ENCODE measurements around the gene CDH6. TPM values are rescaled to one million over a fixed set of nuclear protein-coding genes. Genes with fewer than 3 reads are reported as not detected.

Gene CDH6
- total RNA-seq, 1 donor from 2014 or later: 5.7 TPM

DNA sequence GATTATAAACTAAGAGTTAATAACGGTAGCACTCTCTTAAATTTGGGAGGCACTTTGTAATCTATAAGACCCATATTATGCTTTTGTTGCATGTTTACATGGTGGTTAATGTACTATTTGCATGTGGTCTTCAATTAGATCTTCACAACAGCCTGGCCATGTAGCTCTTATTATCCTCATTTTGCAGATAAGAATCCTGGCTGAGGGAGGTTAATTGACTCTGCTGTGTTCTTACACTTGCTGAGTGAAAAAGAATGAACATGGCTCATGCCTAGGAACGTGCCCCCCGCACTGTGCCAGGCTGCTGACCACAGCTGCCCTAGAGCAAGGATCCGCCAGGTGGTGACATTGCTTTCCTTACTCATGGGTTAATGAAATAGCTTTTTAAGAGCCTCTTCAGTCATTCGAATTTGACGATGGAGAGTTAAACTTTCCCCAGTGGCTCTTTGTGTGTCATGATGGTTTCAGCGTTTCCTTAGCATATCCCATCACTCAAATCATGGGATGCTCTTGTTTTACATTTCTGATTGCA, 97.9 kb downstream of the CDH6 start:
- Histone ChIP-seq H3K27me3 (ENCODE audit: control insufficient read depth in 3 of 3, insufficient read depth in 3 of 3, low read length in 3 of 3) (no peaks in the 10 kb centered on the region), H3K4me1 (ENCODE audit: control insufficient read depth in 3 of 3, insufficient read depth in 3 of 3, low read length in 3 of 3) (no peaks in the 10 kb centered on the region), H3K9ac (ENCODE audit: low read depth in 1 of 3, low read length in 3 of 3) (no peak overlapping the region), H3K27ac (ENCODE audit: low read depth, low read length) (no peak overlapping the region), H3K4me3 (ENCODE audit: low read length in 3 of 3) (no peak overlapping the region), H3K9me3 (ENCODE audit: control insufficient read depth in 3 of 3, low read length in 3 of 3) (no peaks in the 10 kb centered on the region), H3K36me3 (ENCODE audit: control insufficient read depth in 3 of 3, insufficient read depth in 3 of 3, low read length in 3 of 3) (no peaks in the 10 kb centered on the region)

DNA sequence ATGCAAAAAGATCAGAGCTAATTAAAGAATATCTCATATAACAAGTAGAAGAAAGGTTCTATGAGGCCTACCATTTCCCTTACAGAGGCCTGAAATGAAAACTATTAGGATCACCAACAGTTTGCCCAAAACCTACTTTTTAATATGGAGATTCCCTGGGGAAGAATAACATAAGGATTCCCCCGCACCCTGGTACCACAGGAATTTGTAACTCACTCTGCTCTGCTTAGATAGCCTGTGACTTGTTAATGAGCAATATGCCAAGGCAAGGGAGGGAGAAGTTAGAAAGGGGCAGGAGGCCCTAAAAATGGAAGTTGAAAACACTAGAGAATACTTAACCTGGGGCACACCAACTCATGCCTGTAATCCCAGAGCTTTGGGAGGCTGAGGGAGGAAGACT, 107.0 kb downstream of the CDH6 start:
- H3K27ac ChIP-seq (ENCODE audit: low read depth, low read length): no peak overlapping the region
- H3K27me3 ChIP-seq (ENCODE audit: control insufficient read depth in 3 of 3, insufficient read depth in 3 of 3, low read length in 3 of 3): no peaks in the 10 kb centered on the region
- H3K36me3 ChIP-seq (ENCODE audit: control insufficient read depth in 3 of 3, insufficient read depth in 3 of 3, low read length in 3 of 3): no peaks in the 10 kb centered on the region
- no peak overlapping the region for H3K4me3 ChIP-seq (ENCODE audit: low read length in 3 of 3)
- H3K9ac ChIP-seq (ENCODE audit: low read depth in 1 of 3, low read length in 3 of 3): no peak overlapping the region
- H3K9me3 ChIP-seq (ENCODE audit: control insufficient read depth in 3 of 3, low read length in 3 of 3): no peaks in the 10 kb centered on the region
- no peaks in the 10 kb centered on the region for H3K4me1 ChIP-seq (ENCODE audit: control insufficient read depth in 3 of 3, insufficient read depth in 3 of 3, low read length in 3 of 3)

DNA sequence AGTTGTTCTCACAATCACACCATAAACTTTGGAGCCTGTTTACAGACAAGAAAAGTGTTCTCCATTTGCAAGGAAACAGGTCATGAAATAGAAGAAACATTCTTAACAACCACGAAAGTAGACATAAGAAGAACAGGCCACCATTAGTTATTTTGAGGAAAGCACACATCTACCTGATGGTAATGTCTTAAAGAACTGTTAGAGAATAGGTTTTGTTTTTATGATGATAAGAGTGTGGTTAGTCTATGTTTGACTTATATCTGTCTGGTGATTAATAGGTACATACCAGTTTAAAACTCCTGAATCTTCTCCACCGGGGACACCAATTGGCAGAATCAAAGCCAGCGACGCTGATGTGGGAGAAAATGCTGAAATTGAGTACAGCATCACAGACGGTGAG, 108.3 kb downstream of the CDH6 start:
- Histone ChIP-seq H3K9ac (ENCODE audit: low read depth in 1 of 3, low read length in 3 of 3) (no peak overlapping the region), H3K9me3 (ENCODE audit: control insufficient read depth in 3 of 3, low read length in 3 of 3) (no peaks in the 10 kb centered on the region), H3K4me1 (ENCODE audit: control insufficient read depth in 3 of 3, insufficient read depth in 3 of 3, low read length in 3 of 3) (no peaks in the 10 kb centered on the region), H3K27me3 (ENCODE audit: control insufficient read depth in 3 of 3, insufficient read depth in 3 of 3, low read length in 3 of 3) (no peaks in the 10 kb centered on the region), H3K36me3 (ENCODE audit: control insufficient read depth in 3 of 3, insufficient read depth in 3 of 3, low read length in 3 of 3) (no peaks in the 10 kb centered on the region), H3K27ac (ENCODE audit: low read depth, low read length) (no peak overlapping the region), H3K4me3 (ENCODE audit: low read length in 3 of 3) (no peak overlapping the region)

DNA sequence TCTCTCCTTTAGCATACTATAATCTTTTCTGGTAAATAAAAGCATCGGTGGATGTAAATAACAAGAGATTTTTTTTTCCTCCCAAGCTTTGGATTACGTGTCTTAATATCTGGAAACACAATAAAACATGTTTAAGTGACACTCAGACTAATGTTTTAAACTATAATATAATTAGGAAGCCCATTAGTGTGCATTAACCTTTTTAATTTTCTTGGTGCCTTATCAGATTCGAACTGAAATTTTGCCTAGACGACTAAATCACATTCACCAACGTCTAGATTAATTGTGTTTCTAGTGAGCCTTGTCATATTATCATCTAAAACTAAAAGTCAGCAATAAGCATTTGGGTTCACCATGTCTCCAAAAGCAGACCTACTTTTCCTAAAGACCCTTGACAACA, 110.2 kb downstream of the CDH6 start:
- Histone ChIP-seq H3K27me3 (ENCODE audit: control insufficient read depth in 3 of 3, insufficient read depth in 3 of 3, low read length in 3 of 3) (no peaks in the 10 kb centered on the region), H3K9me3 (ENCODE audit: control insufficient read depth in 3 of 3, low read length in 3 of 3) (no peaks in the 10 kb centered on the region), H3K4me1 (ENCODE audit: control insufficient read depth in 3 of 3, insufficient read depth in 3 of 3, low read length in 3 of 3) (no peaks in the 10 kb centered on the region), H3K9ac (ENCODE audit: low read depth in 1 of 3, low read length in 3 of 3) (no peak overlapping the region), H3K27ac (ENCODE audit: low read depth, low read length) (no peak overlapping the region), H3K36me3 (ENCODE audit: control insufficient read depth in 3 of 3, insufficient read depth in 3 of 3, low read length in 3 of 3) (no peaks in the 10 kb centered on the region), H3K4me3 (ENCODE audit: low read length in 3 of 3) (no peak overlapping the region)

DNA sequence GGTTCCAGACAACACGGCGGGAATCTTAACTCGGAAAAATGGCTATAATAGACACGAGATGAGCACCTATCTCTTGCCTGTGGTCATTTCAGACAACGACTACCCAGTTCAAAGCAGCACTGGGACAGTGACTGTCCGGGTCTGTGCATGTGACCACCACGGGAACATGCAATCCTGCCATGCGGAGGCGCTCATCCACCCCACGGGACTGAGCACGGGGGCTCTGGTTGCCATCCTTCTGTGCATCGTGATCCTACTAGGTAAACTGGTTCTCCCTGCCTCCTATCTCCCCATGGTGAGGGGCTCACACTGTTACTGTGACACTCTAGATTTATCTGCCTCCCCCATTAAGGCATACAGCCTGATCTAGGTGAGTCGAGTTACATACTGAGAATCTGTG, 124.2 kb downstream of the CDH6 start:
- H3K4me3 ChIP-seq (ENCODE audit: low read length in 3 of 3): no peak overlapping the region
- no peaks in the 10 kb centered on the region for H3K36me3 ChIP-seq (ENCODE audit: control insufficient read depth in 3 of 3, insufficient read depth in 3 of 3, low read length in 3 of 3)
- no peaks in the 10 kb centered on the region for H3K9me3 ChIP-seq (ENCODE audit: control insufficient read depth in 3 of 3, low read length in 3 of 3)
- H3K4me1 ChIP-seq (ENCODE audit: control insufficient read depth in 3 of 3, insufficient read depth in 3 of 3, low read length in 3 of 3): no peaks in the 10 kb centered on the region
- peaks cover 0 to 3% (median 0%) of the 10 kb centered on the region in 3 donors for H3K27me3 ChIP-seq (ENCODE audit: control insufficient read depth in 3 of 3, insufficient read depth in 3 of 3, low read length in 3 of 3)
- H3K27ac ChIP-seq (ENCODE audit: low read depth, low read length): no peak overlapping the region
- no peak overlapping the region for H3K9ac ChIP-seq (ENCODE audit: low read depth in 1 of 3, low read length in 3 of 3)

DNA sequence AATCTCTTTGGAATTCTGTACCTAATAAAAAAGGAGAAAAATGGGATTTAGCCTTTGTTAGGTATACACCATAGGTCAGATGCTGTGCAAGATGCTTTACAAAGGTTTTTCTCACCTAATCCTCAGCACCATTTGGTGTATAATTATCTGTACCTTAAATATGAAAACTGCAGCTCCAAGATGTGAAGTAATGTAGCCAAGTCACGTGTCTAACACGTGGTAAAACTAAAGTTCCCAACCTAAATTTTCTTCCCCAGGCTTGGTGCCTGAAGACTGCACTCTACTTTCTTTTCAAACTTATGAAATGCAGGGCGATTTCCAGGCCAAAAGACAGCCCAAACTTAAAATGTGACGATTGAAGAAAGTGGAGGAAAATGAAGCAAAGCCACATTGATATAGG, 125.8 kb downstream of the CDH6 start:
- no peaks in the 10 kb centered on the region for H3K36me3 ChIP-seq (ENCODE audit: control insufficient read depth in 3 of 3, insufficient read depth in 3 of 3, low read length in 3 of 3)
- H3K4me3 ChIP-seq (ENCODE audit: low read length in 3 of 3): no peak overlapping the region
- H3K27ac ChIP-seq (ENCODE audit: low read depth, low read length): no peak overlapping the region
- H3K4me1 ChIP-seq (ENCODE audit: control insufficient read depth in 3 of 3, insufficient read depth in 3 of 3, low read length in 3 of 3): no peaks in the 10 kb centered on the region
- peaks cover 0 to 3% (median 0%) of the 10 kb centered on the region in 3 donors for H3K27me3 ChIP-seq (ENCODE audit: control insufficient read depth in 3 of 3, insufficient read depth in 3 of 3, low read length in 3 of 3)
- H3K9ac ChIP-seq (ENCODE audit: low read depth in 1 of 3, low read length in 3 of 3): no peak overlapping the region
- no peaks in the 10 kb centered on the region for H3K9me3 ChIP-seq (ENCODE audit: control insufficient read depth in 3 of 3, low read length in 3 of 3)

DNA sequence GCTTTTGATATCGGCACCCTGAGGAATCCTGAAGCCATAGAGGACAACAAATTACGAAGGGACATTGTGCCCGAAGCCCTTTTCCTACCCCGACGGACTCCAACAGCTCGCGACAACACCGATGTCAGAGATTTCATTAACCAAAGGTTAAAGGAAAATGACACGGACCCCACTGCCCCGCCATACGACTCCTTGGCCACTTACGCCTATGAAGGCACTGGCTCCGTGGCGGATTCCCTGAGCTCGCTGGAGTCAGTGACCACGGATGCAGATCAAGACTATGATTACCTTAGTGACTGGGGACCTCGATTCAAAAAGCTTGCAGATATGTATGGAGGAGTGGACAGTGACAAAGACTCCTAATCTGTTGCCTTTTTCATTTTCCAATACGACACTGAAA, 129.5 kb downstream of the CDH6 start:
- Histone ChIP-seq H3K27ac (ENCODE audit: low read depth, low read length) (no peak overlapping the region), H3K36me3 (ENCODE audit: control insufficient read depth in 3 of 3, insufficient read depth in 3 of 3, low read length in 3 of 3) (no peaks in the 10 kb centered on the region), H3K9me3 (ENCODE audit: control insufficient read depth in 3 of 3, low read length in 3 of 3) (no peaks in the 10 kb centered on the region), H3K4me3 (ENCODE audit: low read length in 3 of 3) (no peak overlapping the region), H3K4me1 (ENCODE audit: control insufficient read depth in 3 of 3, insufficient read depth in 3 of 3, low read length in 3 of 3) (no peaks in the 10 kb centered on the region), H3K27me3 (ENCODE audit: control insufficient read depth in 3 of 3, insufficient read depth in 3 of 3, low read length in 3 of 3) (no peaks in the 10 kb centered on the region), H3K9ac (ENCODE audit: low read depth in 1 of 3, low read length in 3 of 3) (no peak overlapping the region)

DNA sequence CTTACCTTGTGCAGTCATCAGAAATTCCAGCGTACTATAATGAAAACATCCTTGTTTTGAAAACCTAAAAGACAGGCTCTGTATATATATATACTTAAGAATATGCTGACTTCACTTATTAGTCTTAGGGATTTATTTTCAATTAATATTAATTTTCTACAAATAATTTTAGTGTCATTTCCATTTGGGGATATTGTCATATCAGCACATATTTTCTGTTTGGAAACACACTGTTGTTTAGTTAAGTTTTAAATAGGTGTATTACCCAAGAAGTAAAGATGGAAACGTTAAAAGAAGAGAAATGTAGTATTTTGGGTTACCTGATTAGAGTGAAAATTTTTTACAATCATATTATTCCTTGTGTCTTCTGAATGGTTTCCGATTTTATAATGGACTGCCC, 131.4 kb downstream of the CDH6 start:
- H3K27me3 ChIP-seq (ENCODE audit: control insufficient read depth in 3 of 3, insufficient read depth in 3 of 3, low read length in 3 of 3): no peaks in the 10 kb centered on the region
- H3K4me1 ChIP-seq (ENCODE audit: control insufficient read depth in 3 of 3, insufficient read depth in 3 of 3, low read length in 3 of 3): no peaks in the 10 kb centered on the region
- no peaks in the 10 kb centered on the region for H3K9me3 ChIP-seq (ENCODE audit: control insufficient read depth in 3 of 3, low read length in 3 of 3)
- H3K9ac ChIP-seq (ENCODE audit: low read depth in 1 of 3, low read length in 3 of 3): no peak overlapping the region
- no peak overlapping the region for H3K27ac ChIP-seq (ENCODE audit: low read depth, low read length)
- no peak overlapping the region for H3K4me3 ChIP-seq (ENCODE audit: low read length in 3 of 3)
- no peaks in the 10 kb centered on the region for H3K36me3 ChIP-seq (ENCODE audit: control insufficient read depth in 3 of 3, insufficient read depth in 3 of 3, low read length in 3 of 3)

DNA sequence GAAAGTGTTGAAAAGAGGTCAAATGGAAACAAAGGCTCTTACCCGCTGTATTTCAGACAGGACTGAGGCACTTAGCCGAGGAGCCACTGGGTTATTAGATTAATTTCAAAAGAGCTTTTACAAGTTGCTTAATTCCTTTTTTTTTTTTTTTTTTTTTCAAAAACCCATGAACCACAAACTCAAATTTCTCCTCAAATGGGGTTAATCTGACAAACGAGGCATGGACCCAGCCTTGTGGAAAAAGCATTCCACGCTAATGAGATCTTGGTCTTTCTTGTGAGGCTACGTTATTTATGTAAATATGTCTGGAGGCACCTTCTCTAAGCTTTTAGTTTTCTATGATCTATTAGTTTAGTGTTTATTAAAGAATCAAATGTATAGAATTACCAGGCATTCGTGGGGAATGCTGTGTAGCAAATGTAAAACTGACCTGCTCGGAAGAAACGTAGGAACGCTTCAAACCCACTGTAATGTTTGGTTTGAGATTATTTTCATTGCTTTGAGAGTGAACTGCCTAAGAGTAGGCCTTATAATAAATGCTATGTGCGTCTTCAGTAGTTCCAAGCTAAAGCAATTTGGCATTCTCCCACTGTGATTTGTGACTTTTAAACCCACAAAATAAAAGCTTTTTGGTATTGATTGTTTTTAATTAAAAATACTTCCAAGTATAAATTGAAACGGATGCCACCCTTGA, 134.7 kb downstream of the CDH6 start:
- no peak overlapping the region for H3K9ac ChIP-seq (ENCODE audit: low read depth in 1 of 3, low read length in 3 of 3)
- H3K27me3 ChIP-seq (ENCODE audit: control insufficient read depth in 3 of 3, insufficient read depth in 3 of 3, low read length in 3 of 3): no peaks in the 10 kb centered on the region
- H3K4me1 ChIP-seq (ENCODE audit: control insufficient read depth in 3 of 3, insufficient read depth in 3 of 3, low read length in 3 of 3): no peaks in the 10 kb centered on the region
- no peak overlapping the region for H3K27ac ChIP-seq (ENCODE audit: low read depth, low read length)
- no peaks in the 10 kb centered on the region for H3K36me3 ChIP-seq (ENCODE audit: control insufficient read depth in 3 of 3, insufficient read depth in 3 of 3, low read length in 3 of 3)
- no peak overlapping the region for H3K4me3 ChIP-seq (ENCODE audit: low read length in 3 of 3)
- no peaks in the 10 kb centered on the region for H3K9me3 ChIP-seq (ENCODE audit: control insufficient read depth in 3 of 3, low read length in 3 of 3)

DNA sequence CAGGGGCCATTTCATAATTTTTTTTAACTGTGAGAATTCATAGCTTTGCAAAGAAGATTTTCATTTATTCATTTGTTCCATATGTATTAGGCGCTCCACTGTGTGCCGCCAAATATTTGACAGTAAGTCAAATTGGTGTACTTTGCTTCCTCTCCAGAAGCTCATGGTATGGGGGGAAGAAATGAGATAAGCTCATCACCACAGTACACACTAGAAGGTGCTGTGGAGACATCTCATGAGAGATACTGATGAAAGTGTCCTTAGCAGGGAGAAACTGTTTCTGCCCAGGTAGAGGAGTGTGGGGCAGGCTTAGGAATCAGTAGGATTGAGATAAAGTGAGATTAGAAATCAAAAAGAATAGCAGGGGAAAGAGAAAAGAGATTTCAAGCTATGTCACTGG, 136.2 kb downstream of the CDH6 start:
- H3K4me3 ChIP-seq (ENCODE audit: low read length in 3 of 3): no peak overlapping the region
- H3K9ac ChIP-seq (ENCODE audit: low read depth in 1 of 3, low read length in 3 of 3): no peak overlapping the region
- H3K4me1 ChIP-seq (ENCODE audit: control insufficient read depth in 3 of 3, insufficient read depth in 3 of 3, low read length in 3 of 3): no peaks in the 10 kb centered on the region
- H3K27ac ChIP-seq (ENCODE audit: low read depth, low read length): no peak overlapping the region
- no peaks in the 10 kb centered on the region for H3K27me3 ChIP-seq (ENCODE audit: control insufficient read depth in 3 of 3, insufficient read depth in 3 of 3, low read length in 3 of 3)
- H3K36me3 ChIP-seq (ENCODE audit: control insufficient read depth in 3 of 3, insufficient read depth in 3 of 3, low read length in 3 of 3): no peaks in the 10 kb centered on the region
- H3K9me3 ChIP-seq (ENCODE audit: control insufficient read depth in 3 of 3, low read length in 3 of 3): no peaks in the 10 kb centered on the region

All from skeletal muscle tissue (tissue), 4 donors.